ENCODE measurements around the gene FLCN. TPM values are rescaled to one million over a fixed set of nuclear protein-coding genes. Genes with fewer than 3 reads are reported as not detected.

FLCN gene
- total and polyA plus RNA-seq, 8 donors, result 14.1 to 42.1 (median 18.0) TPM

DNA sequence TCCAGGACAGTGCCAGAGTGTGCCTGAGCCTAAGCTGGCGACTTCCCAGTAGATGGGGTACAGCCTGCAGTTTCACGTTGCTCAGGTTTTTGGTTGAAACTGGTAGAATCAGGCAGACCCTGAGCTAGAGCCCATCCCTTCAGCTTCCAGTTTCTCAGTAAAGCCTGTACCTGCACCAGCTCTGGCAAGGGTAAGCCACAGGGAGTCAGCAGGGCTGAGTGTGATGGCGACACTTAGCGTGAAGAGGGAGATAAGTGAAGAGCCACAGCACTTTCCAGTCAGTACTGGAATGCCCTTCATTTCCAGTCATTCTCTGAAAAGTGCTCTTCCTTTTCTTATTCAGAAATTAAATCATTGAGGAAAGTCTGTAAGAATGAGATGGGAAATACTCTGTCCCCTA is 53.2 kb downstream of the FLCN start:
- Histone ChIP-seq H3K4me1 (peaks cover 0 to 10% (median 3%) of the 10 kb centered on the region in 3 donors), H3K27me3 (no peaks in the 10 kb centered on the region), H3K27ac (no peak overlapping the region), H3K9me3 (no peaks in the 10 kb centered on the region), H3K36me3 (peaks cover 0 to 47% (median 13%) of the 10 kb centered on the region in 3 donors), H3K4me3 (no peak overlapping the region)
- intact Hi-C loops (cut with DNase I), result no loop called here
- no peak for ATAC-seq
- WGBS, 2 donors, result 90 to 97% methylated on average over 4 of the region's 4 CpGs
- DNase-seq, result no peak
- FAIRE-seq, result no peak
- TF ChIP-seq, protein P1, sequence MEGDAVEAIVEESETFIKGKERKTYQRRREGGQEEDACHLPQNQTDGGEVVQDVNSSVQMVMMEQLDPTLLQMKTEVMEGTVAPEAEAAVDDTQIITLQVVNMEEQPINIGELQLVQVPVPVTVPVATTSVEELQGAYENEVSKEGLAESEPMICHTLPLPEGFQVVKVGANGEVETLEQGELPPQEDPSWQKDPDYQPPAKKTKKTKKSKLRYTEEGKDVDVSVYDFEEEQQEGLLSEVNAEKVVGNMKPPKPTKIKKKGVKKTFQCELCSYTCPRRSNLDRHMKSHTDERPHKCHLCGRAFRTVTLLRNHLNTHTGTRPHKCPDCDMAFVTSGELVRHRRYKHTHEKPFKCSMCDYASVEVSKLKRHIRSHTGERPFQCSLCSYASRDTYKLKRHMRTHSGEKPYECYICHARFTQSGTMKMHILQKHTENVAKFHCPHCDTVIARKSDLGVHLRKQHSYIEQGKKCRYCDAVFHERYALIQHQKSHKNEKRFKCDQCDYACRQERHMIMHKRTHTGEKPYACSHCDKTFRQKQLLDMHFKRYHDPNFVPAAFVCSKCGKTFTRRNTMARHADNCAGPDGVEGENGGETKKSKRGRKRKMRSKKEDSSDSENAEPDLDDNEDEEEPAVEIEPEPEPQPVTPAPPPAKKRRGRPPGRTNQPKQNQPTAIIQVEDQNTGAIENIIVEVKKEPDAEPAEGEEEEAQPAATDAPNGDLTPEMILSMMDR (IDR thresholded peaks at IDR 0.05), result no peak

DNA sequence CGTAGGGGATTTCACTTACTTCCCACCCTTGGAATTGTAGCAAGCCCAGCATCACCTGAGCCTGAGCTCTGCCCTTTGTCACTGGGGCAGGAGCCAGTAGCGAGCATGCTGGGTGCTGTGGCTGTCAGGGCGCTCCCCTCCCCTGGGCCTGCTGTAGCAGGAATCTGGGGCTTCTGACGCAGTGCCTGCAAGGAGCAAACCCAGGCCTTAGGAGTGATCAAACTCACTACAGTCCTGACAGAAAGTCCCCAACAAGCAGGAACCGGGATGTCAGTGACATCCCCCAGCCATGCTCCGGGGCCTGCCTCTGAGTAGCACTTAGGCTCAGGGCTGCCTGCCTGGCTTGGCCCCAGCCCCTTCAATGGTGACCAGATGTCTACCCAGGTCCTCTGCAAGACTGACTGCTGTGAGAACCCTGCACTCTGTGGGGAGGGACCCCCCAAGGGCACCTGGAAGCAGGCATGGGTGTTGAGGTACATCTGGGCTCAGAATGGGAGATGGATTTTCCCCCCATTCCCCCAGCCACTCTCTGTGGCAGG is 54.3 kb downstream of the FLCN start:
- peaks cover 0 to 58% (median 14%) of the 10 kb centered on the region in 3 donors for H3K36me3 ChIP-seq
- no peak for FAIRE-seq
- 98 to 99% methylated on average over 6 of the region's 6 CpGs for WGBS, 2 donors
- ATAC-seq, result no peak
- intact Hi-C loops (cut with DNase I), result no loop called here
- no peak overlapping the region for H3K27ac ChIP-seq
- no peak for DNase-seq
- no peaks in the 10 kb centered on the region for H3K9me3 ChIP-seq
- TF ChIP-seq, protein P1 (IDR thresholded peaks at IDR 0.05), result no peak
- H3K4me3 ChIP-seq, result no peak overlapping the region
- H3K4me1 ChIP-seq, result peaks cover 0 to 10% (median 3%) of the 10 kb centered on the region in 3 donors
- H3K27me3 ChIP-seq, result no peaks in the 10 kb centered on the region

DNA sequence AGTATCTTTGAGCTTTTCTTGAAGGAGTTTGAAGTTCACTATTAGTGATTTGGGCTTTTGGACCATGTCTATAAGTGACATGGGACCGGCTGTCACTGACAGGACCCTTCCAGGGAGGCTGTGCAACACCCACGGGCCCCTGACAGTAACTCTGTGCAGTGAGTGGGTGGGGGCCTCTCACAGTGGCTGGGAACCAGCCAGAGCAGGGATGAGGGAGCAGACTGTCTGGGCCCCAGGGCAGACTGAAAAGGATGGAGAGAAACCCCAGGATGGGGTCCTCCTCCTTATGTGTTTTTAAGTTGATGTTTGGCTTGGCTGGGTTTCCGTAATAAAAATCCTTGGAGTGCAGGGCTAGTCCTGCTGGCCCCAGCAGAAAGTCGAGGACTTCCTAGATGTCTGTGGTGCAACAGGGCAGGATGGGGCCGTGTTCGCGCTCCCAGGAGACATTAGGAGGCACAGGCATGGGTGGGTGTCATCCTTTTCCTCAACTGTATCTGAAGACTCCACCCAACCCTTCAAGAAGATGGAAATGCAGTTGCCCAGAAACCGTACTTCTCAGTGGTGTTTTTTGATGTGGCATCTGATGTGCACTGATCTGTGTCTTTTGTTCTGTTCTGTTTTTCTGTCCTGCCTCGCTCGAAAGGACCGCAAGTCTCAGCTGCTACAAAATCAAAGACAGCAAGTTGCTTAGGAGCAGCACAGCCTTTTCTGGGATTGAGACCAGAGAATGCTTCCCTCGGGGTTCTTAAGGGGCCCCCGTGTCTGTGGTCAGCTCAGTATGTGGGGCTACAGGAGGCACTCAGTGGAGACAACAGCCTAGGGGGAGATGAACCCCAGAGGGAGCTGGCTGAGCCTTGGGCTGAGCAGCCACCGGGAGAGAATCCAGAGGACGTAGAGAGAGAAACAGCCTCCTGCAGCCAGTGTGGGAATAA is 55.0 kb downstream of the FLCN start:
- WGBS, 2 donors, result 84 to 91% methylated on average over 14 to 15 of the region's 15 CpGs
- peaks cover 0 to 64% (median 21%) of the 10 kb centered on the region in 3 donors for H3K36me3 ChIP-seq
- intact Hi-C loops (cut with DNase I), result no loop called here
- peaks cover 0 to 10% (median 3%) of the 10 kb centered on the region in 3 donors for H3K4me1 ChIP-seq
- DNase-seq (no peak), ATAC-seq (no peak), FAIRE-seq (no peak)
- no peak overlapping the region for H3K27ac ChIP-seq
- TF ChIP-seq, protein P1 (IDR thresholded peaks at IDR 0.05), result no peak
- H3K27me3 ChIP-seq, result no peaks in the 10 kb centered on the region
- H3K9me3 ChIP-seq, result no peaks in the 10 kb centered on the region
- H3K4me3 ChIP-seq, result no peak overlapping the region

DNA sequence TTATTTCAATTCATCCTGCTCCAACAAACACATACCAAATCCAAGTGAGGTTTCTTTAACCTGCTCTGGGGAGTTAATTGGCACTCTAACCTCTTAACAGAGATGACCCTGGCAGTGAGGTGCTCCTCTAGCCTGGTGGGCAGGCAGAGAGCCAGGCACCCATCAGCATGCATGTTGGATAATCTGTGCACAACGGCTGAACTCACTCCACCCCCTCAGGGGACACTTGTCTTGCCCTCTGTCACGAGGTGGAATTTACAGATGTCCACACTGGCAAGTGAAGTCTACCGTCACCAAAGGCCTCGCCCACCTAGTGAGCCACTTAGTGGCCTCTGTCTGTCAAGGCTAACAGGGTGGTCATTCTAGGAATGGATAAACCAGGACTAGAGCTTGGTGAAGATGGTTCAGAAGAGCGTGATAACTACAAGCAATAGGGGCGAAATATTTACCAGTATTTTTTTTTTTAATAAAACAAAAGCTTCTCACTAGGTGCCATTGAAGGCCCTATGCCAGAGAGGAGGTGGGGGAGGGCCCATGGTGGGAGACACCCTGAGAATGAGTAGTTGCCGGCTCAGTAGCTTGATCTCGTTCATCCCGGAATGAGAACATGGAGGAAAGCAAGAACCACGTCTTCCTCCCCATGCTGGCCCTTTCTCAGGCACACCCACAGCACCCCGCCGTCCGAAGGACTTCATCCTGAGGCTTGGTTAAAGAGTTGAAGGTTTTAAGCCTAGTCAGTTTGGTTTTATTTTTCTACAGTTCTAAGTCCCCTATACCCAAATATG is 56.0 kb downstream of the FLCN start:
- Histone ChIP-seq H3K27me3 (no peaks in the 10 kb centered on the region), H3K4me3 (no peak overlapping the region), H3K9me3 (no peaks in the 10 kb centered on the region), H3K27ac (no peak overlapping the region), H3K36me3 (peaks cover 0 to 74% (median 30%) of the 10 kb centered on the region in 3 donors), H3K4me1 (peaks cover 0 to 5% (median 3%) of the 10 kb centered on the region in 3 donors)
- intact Hi-C loops (cut with DNase I), result no loop called here
- ATAC-seq (no peak), FAIRE-seq (no peak), DNase-seq (no peak)
- 84 to 90% methylated on average over 13 of the region's 13 CpGs for WGBS, 2 donors
- TF ChIP-seq, protein P1 (IDR thresholded peaks at IDR 0.05), result no peak
